K562 (cell line): Measurements from ENCODE around the gene PCED1B. TPM values are rescaled to one million over a fixed set of nuclear protein-coding genes. Genes with fewer than 3 reads are reported as not detected.

Experiments
- ARID2 ChIP-seq: fragments of 450-650 bp; IDR thresholded peaks from 2 replicates; pipeline ENCODE4 v1.6.1; 2017; ENCODE audit warnings: antibody characterized with exemption, mild to moderate bottlenecking
- C11orf30 ChIP-seq: fragments of 450-650 bp; IDR thresholded peaks from 2 replicates; pipeline ENCODE4 v1.6.1; 2016; ENCODE audit warnings: low read depth, mild to moderate bottlenecking
- CHCHD3 ChIP-seq: fragments of 250-450 bp; sonication (Bioruptor Pico); IDR thresholded peaks from 2 replicates; pipeline ENCODE4 v2.1.2; 2022; ENCODE audit warnings: mild to moderate bottlenecking
- HOXB6 ChIP-seq: fragments of 250-450 bp; sonication (Bioruptor Pico); IDR thresholded peaks from 2 replicates; pipeline ENCODE4 v1.5.1; 2022; ENCODE audit warnings: mild to moderate bottlenecking, borderline replicate concordance
- JUN ChIP-seq, 2 experiments: sonication (generic) in 1 of 2; formaldehyde crosslinking in 1 of 2; IDR thresholded peaks; 2 replicates each; pipeline versions ENCODE4 v1.6.1 to v1.8.0; 2012 to 2022; ENCODE audit warnings: borderline replicate concordance in 2 of 2, mild to moderate bottlenecking in 2 of 2, improper control_type of control experiment in 1 of 2, low read depth in 1 of 2, low read length in 1 of 2, missing genetic modification reagents in 1 of 2
- KDM1A ChIP-seq, 2 experiments: fragments of 450-650 bp; IDR thresholded peaks; 2 replicates each; pipeline ENCODE4 v1.6.1; 2016; ENCODE audit warnings: mild to moderate bottlenecking in 2 of 2
- KDM4B ChIP-seq, 2 experiments: fragments of 450-650 bp in 1 of 2; sonication (generic) in 1 of 2; IDR thresholded peaks; 2 replicates each; pipeline ENCODE4 v1.6.1; 2016 to 2017; ENCODE audit warnings: borderline replicate concordance in 2 of 2, antibody characterized with exemption in 1 of 2, low read depth in 1 of 2, mild to moderate bottlenecking in 1 of 2
- KLF16 ChIP-seq: IDR thresholded peaks from 2 replicates; pipeline ENCODE4 v1.6.1; 2016; ENCODE audit warnings: antibody characterized with exemption
- MAFF ChIP-seq: IDR thresholded peaks from 2 replicates; pipeline ENCODE4 v1.6.1; 2012; ENCODE audit warnings: low read length, improper control_type of control experiment
- MYNN ChIP-seq, 2 experiments: sonication (generic); formaldehyde crosslinking in 1 of 2; IDR thresholded peaks; 2 replicates each; pipeline versions ENCODE4 v1.5.0 to v1.6.1; 2016 to 2020; ENCODE audit warnings: antibody characterized with exemption in 1 of 2, missing genetic modification reagents in 1 of 2
- NCOR1 ChIP-seq: fragments of 450-650 bp; IDR thresholded peaks from 2 replicates; pipeline ENCODE4 v1.6.1; 2016; ENCODE audit warnings: mild to moderate bottlenecking, moderate library complexity
- NRF1 ChIP-seq, 2 experiments: fragments of 450-650 bp; IDR thresholded peaks in 1 of 2; conservative IDR thresholded peaks in 1 of 2; 2 replicates each; pipeline ENCODE4 v1.6.1; 2014; ENCODE audit warnings: mild to moderate bottlenecking in 2 of 2
- RBM34 ChIP-seq: fragments of 200-400 bp; formaldehyde crosslinking; IDR thresholded peaks from 2 replicates; pipeline ENCODE4 v1.6.1; 2018; ENCODE audit warnings: low read length, borderline replicate concordance; ENCODE audit not compliant: insufficient read depth
- RCOR1 ChIP-seq, 2 experiments: IDR thresholded peaks; 2 replicates each; pipeline ENCODE4 v1.6.1; 2012; ENCODE audit warnings: low read depth in 2 of 2, low read length in 2 of 2, borderline replicate concordance in 1 of 2, improper control_type of control experiment in 1 of 2
- TFAP4 ChIP-seq: sonication (generic); formaldehyde crosslinking; IDR thresholded peaks from 2 replicates; pipeline ENCODE4 v1.8.0; 2022; ENCODE audit warnings: missing genetic modification reagents, mild to moderate bottlenecking, moderate library complexity, borderline replicate concordance
- ZBTB11 ChIP-seq, 3 experiments: fragments of 200-800 bp in 1 of 3; fragments of 250-450 bp in 1 of 3; fragments of 450-650 bp in 1 of 3; sonication (Bioruptor Pico) in 1 of 3; sonication (Bioruptor generic) in 1 of 3; formaldehyde crosslinking in 1 of 3; IDR thresholded peaks; 2 replicates each; pipeline versions ENCODE4 v1.6.1 to v1.8.0; 2016 to 2022; ENCODE audit warnings: mild to moderate bottlenecking in 2 of 3, missing genetic modification characterization in 2 of 3, missing compliant biosample characterization in 1 of 3, moderate library complexity in 1 of 3
- ZBTB2 ChIP-seq: fragments of 450-650 bp; IDR thresholded peaks from 2 replicates; pipeline ENCODE4 v1.6.1; 2016; ENCODE audit warnings: antibody characterized with exemption
- ZNF23 ChIP-seq: fragments of 250-450 bp; sonication (Bioruptor Pico); IDR thresholded peaks from 2 replicates; pipeline ENCODE4 v1.4.0; 2020; ENCODE audit warnings: mild to moderate bottlenecking
- polyA plus RNA-seq, 8 experiments: library from polyadenylated mRNA; depleted of rRNA in 4 of 8; stranded (reverse) in 5 of 8; unstranded in 3 of 8; fragments of >200 nt; fragmentation: Nextera tagmentation in 2 of 8; fragmentation: Illumina TruSeq in 1 of 8; extraction: Ambion mirVana in 2 of 8; extraction: Trizol in 1 of 8; gene quantifications; 2 replicates each; pipeline versions ENCODE4 v1.2.1 to v1.2.3, GENCODE V29; 2011 to 2014; ENCODE audit warnings: inconsistent platforms in 1 of 8, missing spikeins in 1 of 8
- total RNA-seq, 7 experiments: library from RNA; depleted of rRNA in 6 of 7; stranded (reverse); fragments of >200 nt in 6 of 7; fragmentation: Illumina TruSeq in 2 of 7; extraction: Trizol in 2 of 7; gene quantifications; 2 replicates each; pipeline versions ENCODE4 v1.2.1 to v1.2.3, GENCODE V29; 2011 to 2021; ENCODE audit warnings: low replicate concordance in 1 of 7

Gene PCED1B
- total and polyA plus RNA-seq, 9 of the 15 experiments (the other 6 are each of a cell fraction or from before 2014, with no cell fraction given): 1.2 to 9.3 (median 2.5) TPM

GRCh38 chr12:47272412-47273190 lies 193.2 kb downstream of the PCED1B start (continued):
- peak; percentile 85 for TF ChIP-seq MYNN (IDR thresholded peaks at IDR 0.05)
- TF ChIP-seq MYNN (CRISPR knock-in tag; IDR thresholded peaks at IDR 0.05): no peak
- TF ChIP-seq ZBTB11 (CRISPR knock-in tag; IDR thresholded peaks at IDR 0.05): peak in 1 of 3 experiments; percentile 23; a peak in 1 of 6 replicates
- TF ChIP-seq TFAP4 (CRISPR knock-in tag): no peak
- no peak for TF ChIP-seq JUN (IDR thresholded peaks at IDR 0.05; ENCODE audit: borderline replicate concordance, low read depth, low read length)
- no peak for TF ChIP-seq JUN (CRISPR knock-in tag; IDR thresholded peaks at IDR 0.05; ENCODE audit: borderline replicate concordance)
- no peak for TF ChIP-seq ARID2
- peak; percentile 84 for TF ChIP-seq NCOR1
- TF ChIP-seq MAFF: peak; percentile 77
- TF ChIP-seq KLF16: peak; percentile 25; the same call in 1 of the 2 replicates
- TF ChIP-seq ZBTB2: peak; percentile 38; the same call in 1 of the 2 replicates
- TF ChIP-seq CHCHD3 (CRISPR knock-in tag): no peak
- TF ChIP-seq KDM1A (IDR thresholded peaks at IDR 0.05): no peak
- no peak for TF ChIP-seq NRF1 (conservative IDR thresholded peaks at IDR 0.05 in 1 of 2, IDR thresholded peaks at IDR 0.05 in 1 of 2)
- TF ChIP-seq ZNF23: no peak
- no peak for TF ChIP-seq HOXB6
- TF ChIP-seq KDM4B (IDR thresholded peaks at IDR 0.05; ENCODE audit: borderline replicate concordance in 2 of 2, low read depth in 1 of 2): no peak
- TF ChIP-seq C11orf30: peak; percentile 93
- TF ChIP-seq RCOR1 (IDR thresholded peaks at IDR 0.05; ENCODE audit: borderline replicate concordance in 1 of 2, low read depth in 2 of 2, low read length in 2 of 2): peak in 1 of 2 experiments; percentile 61; a peak in 1 of 4 replicates
- TF ChIP-seq RBM34: no peak
